GM19193 (cell line): ENCODE results near the gene HRH2.

ENCODE experiments used
- POLR2A ChIP-seq: IDR thresholded peaks from 4 replicates; pipeline ENCODE4 v1.6.1; 2011; ENCODE audit not compliant: insufficient read depth, insufficient read length; ENCODE audit errors: extremely low read depth

The HRH2 gene

GRCh38 chr5:175745210-175745609 lies 87.3 kb downstream of the HRH2 start:
- no peak for TF ChIP-seq POLR2A

GRCh38 chr5:175746851-175747250 lies 89.0 kb downstream of the HRH2 start:
- no peak for TF ChIP-seq POLR2A

- TF ChIP-seq POLR2A = no peak
These were observed 89.7 kb downstream of the HRH2 start for GRCh38 chr5:175747539-175748060.

GRCh38 chr5:175748650-175749049 lies 90.8 kb downstream of the HRH2 start:
- TF ChIP-seq POLR2A = no peak

GRCh38 chr5:175749591-175749990 lies 91.7 kb downstream of the HRH2 start:
- no peak for TF ChIP-seq POLR2A

GRCh38 chr5:175750511-175750931 lies 92.7 kb downstream of the HRH2 start:
- no peak for TF ChIP-seq POLR2A

- TF ChIP-seq POLR2A = no peak
These were observed 93.5 kb downstream of the HRH2 start for GRCh38 chr5:175751369-175751768.

GRCh38 chr5:175752826-175753535 lies 95.1 kb downstream of the HRH2 start:
- TF ChIP-seq POLR2A = no peak

GRCh38 chr5:175753536-175754402 lies 95.9 kb downstream of the HRH2 start:
- TF ChIP-seq POLR2A = no peak
